HG02642 (cell line): ENCODE data around the gene SLC22A3.

Source experiments
- ATAC-seq: cut with Tn5 transposase; IDR thresholded peaks from one replicate; pipeline ENCODE4 v1.9.1; 2021; ENCODE audit warnings: mild to moderate bottlenecking; ENCODE audit not compliant: unreplicated experiment, poor library complexity

SLC22A3 gene

GRCh38 chr6:160398674-160399271, 50.6 kb downstream of the SLC22A3 start:
- peak; percentile 97 for ATAC-seq

- no peak for ATAC-seq
These were observed 52.3 kb downstream of the SLC22A3 start for GRCh38 chr6:160400446-160400845.

GRCh38 chr6:160408528-160408927, 60.4 kb downstream of the SLC22A3 start:
- no peak for ATAC-seq

GRCh38 chr6:160412993-160413392, 64.8 kb downstream of the SLC22A3 start:
- no peak for ATAC-seq

- no peak for ATAC-seq
These were observed 69.0 kb downstream of the SLC22A3 start for GRCh38 chr6:160417146-160417545.

- no peak for ATAC-seq
These were observed 69.4 kb downstream of the SLC22A3 start for GRCh38 chr6:160417550-160417949.

GRCh38 chr6:160418370-160418769, 70.2 kb downstream of the SLC22A3 start:
- no peak for ATAC-seq

- ATAC-seq, result no peak
These were observed 71.3 kb downstream of the SLC22A3 start for GRCh38 chr6:160419488-160419887.

GRCh38 chr6:160420253-160420968, 72.2 kb downstream of the SLC22A3 start:
- ATAC-seq, result no peak

- ATAC-seq, result no peak
These were observed 72.9 kb downstream of the SLC22A3 start for GRCh38 chr6:160420969-160421556.

GRCh38 chr6:160421854-160422253, 73.7 kb downstream of the SLC22A3 start:
- no peak for ATAC-seq

GRCh38 chr6:160424256-160424655, 76.1 kb downstream of the SLC22A3 start:
- no peak for ATAC-seq

- ATAC-seq, result no peak
These were observed 78.0 kb downstream of the SLC22A3 start for GRCh38 chr6:160426136-160426535.

- no peak for ATAC-seq
These were observed 79.3 kb downstream of the SLC22A3 start for GRCh38 chr6:160427312-160428068.

GRCh38 chr6:160428069-160428430, 79.9 kb downstream of the SLC22A3 start:
- ATAC-seq, result no peak

- ATAC-seq, result no peak
These were observed 80.8 kb downstream of the SLC22A3 start for GRCh38 chr6:160428818-160429619.

GRCh38 chr6:160429620-160429895, 81.4 kb downstream of the SLC22A3 start:
- no peak for ATAC-seq

GRCh38 chr6:160430203-160430602, 82.0 kb downstream of the SLC22A3 start:
- ATAC-seq, result no peak

- ATAC-seq, result no peak
These were observed 82.6 kb downstream of the SLC22A3 start for GRCh38 chr6:160430751-160431150.

GRCh38 chr6:160431226-160431625, 83.0 kb downstream of the SLC22A3 start:
- ATAC-seq, result no peak
